Hepatocyte (in vitro differentiated cells): ENCODE results near the gene AMBRA1. TPM values are rescaled to one million over a fixed set of nuclear protein-coding genes. Genes with fewer than 3 reads are reported as not detected.

Source experiments
- DNase-seq: peaks from one replicate; pipeline ENCODE4 v3.0.0-alpha.2; 2016; ENCODE audit warnings: low spot score
- H2AFZ ChIP-seq: fragments of 200-600 bp; sonication (generic); 2 replicates; pipeline ENCODE4 v1.6.0; 2016; ENCODE audit warnings: antibody characterized with exemption, mild to moderate bottlenecking
- H3K27ac ChIP-seq: fragments of 200-600 bp; sonication (generic); 2 replicates; pipeline ENCODE4 v1.5.1; 2016; ENCODE audit warnings: mild to moderate bottlenecking
- H3K27me3 ChIP-seq: fragments of 200-600 bp; sonication (generic); 2 replicates; pipeline ENCODE4 v1.6.1; 2016
- H3K36me3 ChIP-seq: fragments of 200-600 bp; sonication (generic); replicated peaks from 2 replicates; pipeline ENCODE4 v1.5.1; 2016; ENCODE audit warnings: low read depth; ENCODE audit not compliant: insufficient read depth
- H3K4me1 ChIP-seq: fragments of 200-600 bp; sonication (generic); 2 replicates; pipeline ENCODE4 v1.5.1; 2016; ENCODE audit warnings: mild to moderate bottlenecking, moderate library complexity; ENCODE audit not compliant: insufficient read depth
- H3K4me2 ChIP-seq: fragments of 200-600 bp; sonication (generic); 2 replicates; pipeline ENCODE4 v1.6.0; 2016
- H3K4me3 ChIP-seq: fragments of 200-600 bp; sonication (generic); 2 replicates; pipeline ENCODE4 v1.5.1; 2016; ENCODE audit warnings: mild to moderate bottlenecking
- H3K79me2 ChIP-seq: fragments of 200-600 bp; sonication (generic); 2 replicates; pipeline ENCODE4 v1.6.0; 2017; ENCODE audit warnings: mild to moderate bottlenecking
- H3K9me2 ChIP-seq: fragments of 200-600 bp; sonication (generic); replicated peaks from 2 replicates; pipeline ENCODE4 v1.6.0; 2017; ENCODE audit warnings: mild to moderate bottlenecking; ENCODE audit not compliant: insufficient read depth
- H3K9me3 ChIP-seq: fragments of 200-600 bp; sonication (generic); 2 replicates; pipeline ENCODE4 v1.5.1; 2016; ENCODE audit warnings: low read depth, mild to moderate bottlenecking
- H4K20me1 ChIP-seq: fragments of 200-600 bp; sonication (generic); 2 replicates; pipeline ENCODE4 v1.6.0; 2016; ENCODE audit warnings: mild to moderate bottlenecking; ENCODE audit not compliant: insufficient read depth, poor library complexity, severe bottlenecking
- EZH2 ChIP-seq: fragments of 200-600 bp; sonication (generic); IDR thresholded peaks from 2 replicates; pipeline ENCODE4 v1.6.1; 2016; ENCODE audit warnings: antibody characterized with exemption, mild to moderate bottlenecking, borderline replicate concordance
- EZH2phosphoT487 ChIP-seq: fragments of 200-600 bp; sonication (generic); IDR thresholded peaks from one replicate; pipeline ENCODE4 v1.6.1; 2018; ENCODE audit warnings: antibody characterized with exemption, mild to moderate bottlenecking, low read depth, moderate library complexity; ENCODE audit not compliant: unreplicated experiment, severe bottlenecking
- WGBS: methylation state at CpG from one replicate; pipeline ENCODE4 v1.1.6; 2016; ENCODE audit warnings: low lambda C conversion rate; ENCODE audit errors: missing lambda C conversion rate; 5-methylcytosine and 5-hydroxymethylcytosine counted together
- polyA plus RNA-seq: library from polyadenylated mRNA; unstranded; fragments of >200 nt; fragmentation: Nextera tagmentation; extraction: Ambion mirVana; gene quantifications from 2 replicates; pipeline ENCODE4 v1.2.1, GENCODE V29; 2016
- total RNA-seq: library from RNA; depleted of rRNA; stranded (reverse); fragments of >200 nt; gene quantifications from 2 replicates; pipeline ENCODE4 v1.2.3, GENCODE V29; 2014
- TF ChIP-seq, protein P1 (sequence below): fragments of 200-600 bp; sonication (generic); IDR thresholded peaks from 2 replicates; pipeline ENCODE4 v1.5.1; 2016; ENCODE audit warnings: antibody characterized with exemption, mild to moderate bottlenecking; ENCODE audit not compliant: poor library complexity

AMBRA1 gene
- total and polyA plus RNA-seq, 2 experiments from 2014 or later: 7.2 to 31.2 TPM

DNA sequence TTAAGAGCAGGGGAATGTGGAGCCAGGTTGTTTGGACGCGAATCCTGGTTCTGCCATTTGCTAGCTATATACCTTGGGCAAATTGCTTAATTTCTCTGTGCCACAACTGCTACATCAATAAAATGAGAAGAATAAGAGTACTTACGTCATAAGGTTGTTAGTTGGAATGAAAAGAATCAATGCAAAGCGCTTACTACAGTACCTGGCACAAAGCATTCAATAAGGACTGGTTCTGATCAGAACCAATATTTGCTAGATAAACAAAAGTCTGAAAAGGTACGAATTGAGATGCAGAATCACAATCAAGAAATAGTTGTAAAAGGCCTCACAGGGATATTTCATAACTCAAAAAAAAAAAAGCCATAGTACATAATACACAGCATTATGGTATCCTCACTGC is 11.2 kb downstream of the AMBRA1 start:
- Histone ChIP-seq H3K4me3 (no peak overlapping the region), H3K4me1 (no peaks in the 10 kb centered on the region), H3K9me2 (no peaks in the 10 kb centered on the region), H3K4me2 (no peak overlapping the region), H2AFZ (no peak overlapping the region), H3K36me3 (no peaks in the 10 kb centered on the region), H3K27me3 (no peaks in the 10 kb centered on the region), H3K9me3 (no peaks in the 10 kb centered on the region), H4K20me1 (peaks cover 40% of the 10 kb centered on the region), H3K27ac (no peak overlapping the region), H3K79me2 (peaks cover 82% of the 10 kb centered on the region)
- no peak for TF ChIP-seq EZH2
- no peak for TF ChIP-seq EZH2phosphoT487
- TF ChIP-seq, protein P1, sequence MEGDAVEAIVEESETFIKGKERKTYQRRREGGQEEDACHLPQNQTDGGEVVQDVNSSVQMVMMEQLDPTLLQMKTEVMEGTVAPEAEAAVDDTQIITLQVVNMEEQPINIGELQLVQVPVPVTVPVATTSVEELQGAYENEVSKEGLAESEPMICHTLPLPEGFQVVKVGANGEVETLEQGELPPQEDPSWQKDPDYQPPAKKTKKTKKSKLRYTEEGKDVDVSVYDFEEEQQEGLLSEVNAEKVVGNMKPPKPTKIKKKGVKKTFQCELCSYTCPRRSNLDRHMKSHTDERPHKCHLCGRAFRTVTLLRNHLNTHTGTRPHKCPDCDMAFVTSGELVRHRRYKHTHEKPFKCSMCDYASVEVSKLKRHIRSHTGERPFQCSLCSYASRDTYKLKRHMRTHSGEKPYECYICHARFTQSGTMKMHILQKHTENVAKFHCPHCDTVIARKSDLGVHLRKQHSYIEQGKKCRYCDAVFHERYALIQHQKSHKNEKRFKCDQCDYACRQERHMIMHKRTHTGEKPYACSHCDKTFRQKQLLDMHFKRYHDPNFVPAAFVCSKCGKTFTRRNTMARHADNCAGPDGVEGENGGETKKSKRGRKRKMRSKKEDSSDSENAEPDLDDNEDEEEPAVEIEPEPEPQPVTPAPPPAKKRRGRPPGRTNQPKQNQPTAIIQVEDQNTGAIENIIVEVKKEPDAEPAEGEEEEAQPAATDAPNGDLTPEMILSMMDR: no peak
- 94% methylated on average over 5 of the region's 5 CpGs for WGBS
- DNase-seq: no peak

DNA sequence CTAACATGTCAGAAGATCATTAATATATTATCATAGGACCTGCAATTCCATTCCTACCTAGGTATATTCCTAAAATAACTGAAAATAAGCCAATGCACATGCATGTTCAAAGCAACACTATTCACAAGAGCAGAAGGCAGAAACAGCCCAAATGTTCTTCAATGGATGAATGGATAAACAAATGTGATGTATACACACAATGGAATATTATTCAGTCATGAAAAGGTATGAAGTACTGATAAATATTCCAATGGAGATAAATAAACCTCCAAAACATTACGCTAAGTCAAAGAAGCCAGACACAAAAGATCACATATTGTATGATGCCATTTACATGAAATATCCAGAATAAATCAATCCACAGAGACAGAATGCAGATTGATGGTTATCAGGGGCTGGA is 16.8 kb downstream of the AMBRA1 start:
- Histone ChIP-seq H3K9me2 (no peaks in the 10 kb centered on the region), H3K27me3 (no peaks in the 10 kb centered on the region), H2AFZ (no peak overlapping the region), H3K79me2 (peaks cover 88% of the 10 kb centered on the region), H4K20me1 (peaks cover 46% of the 10 kb centered on the region), H3K27ac (no peak overlapping the region), H3K4me2 (no peak overlapping the region), H3K36me3 (no peaks in the 10 kb centered on the region), H3K4me3 (no peak overlapping the region), H3K4me1 (no peaks in the 10 kb centered on the region), H3K9me3 (no peaks in the 10 kb centered on the region)
- DNase-seq: no peak
- WGBS: 100% methylated on average over 1 of the region's 1 CpG
- TF ChIP-seq EZH2 (no peak), EZH2phosphoT487 (no peak)
- TF ChIP-seq, protein P1: no peak

- no peaks in the 10 kb centered on the region for H3K9me3 ChIP-seq
- H3K27ac ChIP-seq: no peak overlapping the region
- 97% methylated on average over 1 of the region's 1 CpG for WGBS
- no peak overlapping the region for H3K4me2 ChIP-seq
- H2AFZ ChIP-seq: no peak overlapping the region
- DNase-seq: no peak
- TF ChIP-seq EZH2phosphoT487 (no peak), EZH2 (no peak)
- TF ChIP-seq, protein P1: no peak
- H3K36me3 ChIP-seq: no peaks in the 10 kb centered on the region
- H3K9me2 ChIP-seq: no peaks in the 10 kb centered on the region
- no peaks in the 10 kb centered on the region for H3K27me3 ChIP-seq
- H4K20me1 ChIP-seq: peaks cover 38% of the 10 kb centered on the region
- H3K79me2 ChIP-seq: peaks cover 87% of the 10 kb centered on the region
- no peaks in the 10 kb centered on the region for H3K4me1 ChIP-seq
- H3K4me3 ChIP-seq: no peak overlapping the region
Measured at GRCh38 chr11:46574656-46575055, 19.2 kb downstream of the AMBRA1 start.
